Smooth muscle cell of the coronary artery (primary cell): ENCODE measurements around the gene C1orf35. TPM values are rescaled to one million over a fixed set of nuclear protein-coding genes. Genes with fewer than 3 reads are reported as not detected.

Experiments
- total RNA-seq: library from RNA; depleted of rRNA; stranded (reverse); fragments of >200 nt; gene quantifications from 2 replicates; pipeline ENCODE4 v1.2.3, GENCODE V29; 2014; ENCODE audit warnings: low replicate concordance

Gene C1orf35
- 3.9 and 6.9 TPM in 2 replicates for total RNA-seq

DNA sequence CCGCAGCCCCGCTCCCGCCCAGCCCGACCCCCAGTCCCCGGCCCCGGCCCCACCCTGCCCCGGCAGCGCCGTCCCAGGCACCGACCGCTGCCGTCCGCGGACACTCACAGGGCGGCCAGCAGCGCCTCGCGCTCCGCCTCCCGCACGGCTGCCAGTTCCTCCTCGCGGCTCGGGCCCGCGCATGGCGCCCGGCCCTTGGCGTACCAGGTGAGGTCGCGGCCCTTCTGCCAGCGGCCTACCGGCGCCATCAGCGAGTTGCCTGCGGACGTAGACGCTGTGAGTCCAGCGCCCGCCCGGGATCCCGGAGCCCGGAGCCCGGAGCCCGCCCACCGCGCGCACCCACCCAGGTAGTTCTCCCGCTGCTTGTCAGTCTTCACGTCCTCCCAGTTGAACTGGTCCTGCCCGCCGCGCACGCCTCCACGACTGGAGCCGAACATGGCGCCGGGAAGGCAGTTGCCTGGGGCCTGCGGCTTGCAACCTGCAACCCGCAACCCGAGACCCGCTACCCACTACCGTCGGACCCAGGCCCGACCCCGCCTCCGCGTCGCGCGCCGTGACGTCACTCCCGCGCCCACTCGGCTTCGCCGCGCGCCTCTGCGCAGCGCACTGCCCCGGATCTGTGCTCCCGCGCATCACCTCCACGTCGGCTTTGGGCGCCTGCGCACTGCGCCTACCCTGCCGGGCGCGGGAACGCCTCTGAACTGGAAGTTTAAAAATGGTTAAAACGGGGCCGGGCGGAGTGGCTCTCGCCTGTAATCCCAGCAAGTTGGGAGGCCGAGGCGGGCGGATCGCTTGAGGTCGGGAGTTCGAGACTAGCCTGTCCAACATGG is at the start of gene C1orf35:
C1orf35 (minus strand) TSS at position 535 of the 830 bp plus-strand sequence; CDS start at position 437, 98 bp downstream.

DNA sequence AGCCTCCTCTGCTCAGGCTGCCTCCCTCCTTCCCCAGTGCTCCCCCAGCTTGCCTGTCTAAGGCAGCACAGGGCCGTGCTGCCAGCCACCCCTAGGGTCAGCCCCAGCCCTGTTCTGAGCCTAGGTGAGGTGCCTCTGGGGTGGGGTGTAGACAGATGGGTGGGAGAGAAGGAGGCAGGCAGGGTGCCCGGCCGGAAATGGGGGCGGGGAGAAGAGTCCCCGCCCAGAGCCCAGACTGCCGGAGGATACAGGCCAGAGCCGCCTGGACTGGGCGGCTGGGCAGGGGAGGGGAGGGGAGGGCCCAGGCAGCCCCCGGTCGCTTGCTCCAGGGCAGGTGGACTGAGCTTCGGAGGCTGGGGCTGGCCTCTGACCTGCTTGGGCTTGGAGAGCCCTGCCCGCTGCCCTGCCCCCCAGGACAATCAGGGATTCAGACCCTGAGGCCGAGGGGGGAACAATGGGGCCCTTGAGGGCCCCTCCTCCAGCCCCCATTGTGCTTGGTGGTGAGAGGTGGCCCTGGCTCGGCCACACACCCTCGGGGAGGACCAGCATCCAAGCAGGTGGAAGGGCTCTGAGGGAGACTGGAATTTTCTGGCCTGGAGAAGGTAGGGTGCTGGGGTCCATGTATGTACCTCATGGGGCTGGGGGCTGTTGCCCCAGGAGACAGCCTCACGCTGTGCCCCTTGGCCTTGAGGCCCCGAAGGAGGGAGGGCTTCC is 46.4 kb upstream of the C1orf35 start, which contains the start of gene GJC2:
GJC2 (plus strand) TSS at position 525 of the 714 bp plus-strand sequence. CDS start 7,829 bp downstream, outside the sequence.

DNA sequence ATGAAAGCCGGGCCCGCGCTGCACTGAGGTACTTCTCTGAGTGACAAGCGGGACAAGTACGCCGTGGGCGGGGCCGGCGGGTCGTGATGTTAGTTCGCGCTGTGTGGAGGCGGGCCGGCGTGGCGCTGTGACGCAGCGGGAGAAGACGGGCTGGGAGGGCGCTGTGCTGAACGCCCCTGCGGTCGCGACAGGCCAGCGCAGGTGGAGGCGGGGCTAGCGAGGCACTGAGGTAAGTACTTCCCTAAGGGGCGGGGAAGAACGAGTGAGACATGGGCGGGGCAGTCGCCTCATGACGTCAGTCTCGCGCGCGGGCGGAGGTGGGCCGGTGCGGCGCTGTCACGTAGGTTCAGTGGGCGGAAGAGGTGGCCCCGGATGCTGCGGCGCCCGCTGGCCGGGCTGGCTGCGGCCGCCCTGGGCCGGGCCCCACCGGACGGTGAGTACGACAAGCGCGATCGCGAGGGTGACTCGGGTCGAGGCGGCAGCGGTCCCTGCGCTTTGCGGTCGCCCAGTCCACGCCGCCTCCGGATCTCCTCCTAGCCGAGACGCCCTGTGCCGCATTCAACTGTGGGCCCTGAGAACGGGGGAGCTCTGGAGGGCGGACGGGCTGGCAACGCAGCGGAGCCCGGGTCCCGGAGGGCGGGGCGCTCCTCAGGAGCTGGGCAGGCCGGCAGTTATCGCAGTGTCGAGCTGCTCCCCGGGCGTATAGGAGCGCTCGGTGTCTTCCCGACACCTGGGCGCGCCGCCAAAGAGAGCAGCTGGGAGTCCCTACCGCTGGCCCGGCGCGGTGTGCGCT is 37.0 kb upstream of the C1orf35 start, which contains the start of gene GUK1:
GUK1 (plus strand) TSS at position 349 of the 793 bp plus-strand sequence; CDS start at position 373, 24 bp downstream.

DNA sequence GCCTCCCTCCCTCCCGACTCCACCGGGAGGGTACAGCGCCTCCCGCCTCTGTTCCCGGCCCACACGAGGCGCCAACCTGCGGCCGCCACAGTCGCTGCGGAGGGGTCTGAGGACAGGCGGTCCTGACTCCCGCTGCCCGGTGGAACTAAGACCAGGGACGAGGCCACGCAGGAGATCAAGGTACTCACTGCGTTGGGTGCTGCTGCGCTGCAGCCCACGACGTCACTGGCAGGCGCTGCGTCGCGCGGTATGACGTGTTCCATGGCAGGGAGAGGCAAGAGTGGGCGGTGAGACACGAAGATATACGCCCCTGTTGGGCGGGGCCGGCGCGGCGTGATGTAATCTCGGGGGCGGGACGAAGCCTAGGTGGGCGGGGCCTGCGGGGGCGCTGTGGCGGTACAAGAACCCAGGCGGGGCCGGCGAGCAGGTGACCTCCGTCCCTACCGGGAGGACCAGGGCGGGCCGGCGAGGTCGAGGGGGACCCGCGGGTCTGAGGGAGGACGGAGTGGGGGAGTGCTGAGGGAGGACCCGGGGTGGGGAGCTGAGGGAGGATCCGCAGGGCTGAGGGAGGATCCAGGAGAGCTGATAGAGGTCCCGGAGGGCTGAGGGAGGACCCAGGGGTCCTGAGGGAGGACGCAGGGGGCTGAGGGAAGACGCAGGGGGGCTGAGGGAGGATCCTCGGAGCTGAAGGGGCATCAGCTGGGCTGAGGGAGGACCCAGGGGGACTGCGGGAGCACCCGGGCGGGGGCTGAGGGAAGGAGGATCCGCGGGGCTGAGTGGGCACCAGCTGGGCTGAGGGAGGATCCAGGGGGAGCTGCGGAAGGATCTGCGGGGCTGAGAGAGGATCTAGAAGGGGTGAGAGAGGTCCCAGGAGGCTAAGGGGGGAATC is 6.2 kb upstream of the C1orf35 start, which contains the start of gene MRPL55:
MRPL55 (minus strand) TSS at position 227 of the 889 bp plus-strand sequence. CDS start 1,039 bp downstream, outside the sequence.

DNA sequence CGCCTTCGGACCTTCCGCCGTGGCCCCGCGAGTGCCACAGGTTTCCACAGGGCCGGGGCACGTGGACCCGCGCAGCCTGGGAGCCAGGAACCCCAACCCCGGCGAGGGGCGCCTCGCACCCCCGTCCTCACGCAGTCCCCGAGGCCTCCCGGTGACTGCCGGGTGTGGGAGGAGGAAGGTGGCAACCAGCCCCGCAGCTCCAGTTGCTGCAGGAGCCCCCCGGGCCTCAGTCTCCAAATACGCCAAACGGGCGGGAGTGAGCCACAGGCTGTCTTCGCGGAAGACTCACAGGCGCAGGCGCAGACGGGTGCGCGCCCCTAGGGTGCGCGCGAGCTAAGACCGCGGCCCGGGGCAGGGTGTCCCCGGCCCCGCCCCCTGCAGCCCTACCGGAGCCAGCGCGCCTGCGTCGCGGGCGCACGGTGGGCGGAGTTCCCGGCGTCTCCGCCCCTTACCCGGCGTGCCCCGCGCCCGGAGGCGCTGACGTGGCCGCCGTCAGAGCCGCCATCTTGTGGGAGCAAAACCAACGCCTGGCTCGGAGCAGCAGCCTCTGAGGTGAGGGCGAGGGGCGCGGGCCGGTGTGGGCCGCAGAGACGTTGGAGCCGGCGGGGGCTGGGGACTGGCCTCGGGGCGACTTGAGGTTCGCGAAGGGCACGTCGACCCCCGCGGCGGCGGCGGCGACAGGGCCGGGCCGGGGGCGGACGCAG is 20.8 kb downstream of the C1orf35 start, which contains the start of gene ARF1:
ARF1 (plus strand) TSS at position 495 of the 704 bp plus-strand sequence. CDS start 14,407 bp downstream, outside the sequence.

Other genes starting within 250 kb of the C1orf35 start
- gene WNT9A, start 155.4 kb downstream of the C1orf35 start, total RNA-seq: 0.23 and 0.70 TPM in 2 replicates
- gene WNT3A, start 96.3 kb downstream of the C1orf35 start, total RNA-seq: not detected in 2 replicates
- 294 and 435 TPM in 2 replicates for gene ARF1, start 20.6 kb downstream of the C1orf35 start, total RNA-seq
- 78.5 and 80.0 TPM in 2 replicates for gene MRPL55, start 6.0 kb upstream of the C1orf35 start, total RNA-seq
- 640 and 916 TPM in 2 replicates for gene GUK1, start 37.0 kb upstream of the C1orf35 start, total RNA-seq
- gene GJC2, start 46.6 kb upstream of the C1orf35 start, total RNA-seq: 2.7 and 4.1 TPM in 2 replicates
- gene IBA57, start 62.5 kb upstream of the C1orf35 start, total RNA-seq: 1.5 and 2.3 TPM in 2 replicates
- gene OBSCN, start 104.7 kb upstream of the C1orf35 start, total RNA-seq: 3.7 and 20.0 TPM in 2 replicates